HT-29 (cell line): ENCODE measurements around the gene TRPV5. TPM values are rescaled to one million over a fixed set of nuclear protein-coding genes. Genes with fewer than 3 reads are reported as not detected.

Experiments used
- DNase-seq: peaks from one replicate; pipeline ENCODE4 v3.0.0-alpha.2; 2015; ENCODE audit warnings: low spot score
- total RNA-seq: library from RNA; depleted of rRNA; stranded (reverse); fragments of >200 nt; shearing (Covaris generic); gene quantifications from 2 replicates; pipeline ENCODE4 v1.2.3, GENCODE V29; 2014

TRPV5 gene
- total RNA-seq, 1 experiment from 2014 or later = not detected

DNA sequence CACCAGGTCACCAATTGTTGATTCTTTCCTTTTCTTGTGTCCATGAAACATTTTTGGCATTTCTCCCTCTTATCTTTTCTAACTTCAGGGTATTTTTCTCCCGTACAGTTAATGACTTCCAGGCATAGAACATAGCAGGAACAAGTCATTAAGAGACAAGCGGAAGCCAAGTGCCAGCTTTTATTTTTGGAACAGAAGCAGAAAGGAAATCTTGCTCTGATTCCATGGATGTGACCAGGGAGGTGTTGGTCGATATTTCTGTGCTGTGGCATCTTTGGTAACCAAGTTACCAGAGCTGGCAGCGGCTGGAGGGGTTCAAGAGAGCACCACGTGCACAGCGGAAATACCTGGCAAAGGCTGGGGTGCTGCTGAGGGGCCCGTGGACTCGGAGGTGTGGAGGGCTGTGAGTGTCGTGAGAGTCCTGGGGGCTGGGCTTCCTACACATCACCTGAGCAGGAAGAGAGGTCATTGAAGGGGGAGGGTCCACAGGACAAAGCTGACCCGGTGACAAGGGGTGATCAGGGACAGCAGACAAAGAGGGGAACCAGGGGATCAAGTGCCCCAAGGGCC, 7.5 kb upstream of the TRPV5 start:
- DNase-seq = no peak

- DNase-seq = peak; percentile 79
Observed at GRCh38 chr7:142939226-142939910, 5.8 kb upstream of the TRPV5 start, which contains the start of gene LLCFC1. LLCFC1 (plus strand) TSS chr7:142939484; CDS start chr7:142939622, 138 bp downstream.

DNA sequence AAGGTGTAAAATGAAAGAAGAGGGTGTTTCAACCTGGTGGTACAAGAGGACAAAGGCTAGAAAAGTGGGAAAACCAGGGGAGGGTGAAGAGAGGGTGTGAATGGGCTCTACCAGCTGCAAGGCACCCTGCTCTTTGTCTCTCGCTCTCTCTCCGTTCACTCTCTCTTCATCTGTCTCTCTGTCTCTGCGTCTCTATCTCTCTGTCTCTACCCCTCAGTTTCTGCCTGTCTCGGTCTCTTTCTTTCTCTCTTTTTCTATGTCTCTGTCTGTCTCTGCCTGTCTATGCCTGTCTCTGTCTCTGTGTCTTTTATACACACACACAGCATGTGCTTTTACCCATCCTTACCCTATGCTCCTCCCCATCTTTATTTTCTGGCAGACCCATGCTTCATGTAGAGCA, 5.1 kb upstream of the TRPV5 start:
- DNase-seq = no peak

DNA sequence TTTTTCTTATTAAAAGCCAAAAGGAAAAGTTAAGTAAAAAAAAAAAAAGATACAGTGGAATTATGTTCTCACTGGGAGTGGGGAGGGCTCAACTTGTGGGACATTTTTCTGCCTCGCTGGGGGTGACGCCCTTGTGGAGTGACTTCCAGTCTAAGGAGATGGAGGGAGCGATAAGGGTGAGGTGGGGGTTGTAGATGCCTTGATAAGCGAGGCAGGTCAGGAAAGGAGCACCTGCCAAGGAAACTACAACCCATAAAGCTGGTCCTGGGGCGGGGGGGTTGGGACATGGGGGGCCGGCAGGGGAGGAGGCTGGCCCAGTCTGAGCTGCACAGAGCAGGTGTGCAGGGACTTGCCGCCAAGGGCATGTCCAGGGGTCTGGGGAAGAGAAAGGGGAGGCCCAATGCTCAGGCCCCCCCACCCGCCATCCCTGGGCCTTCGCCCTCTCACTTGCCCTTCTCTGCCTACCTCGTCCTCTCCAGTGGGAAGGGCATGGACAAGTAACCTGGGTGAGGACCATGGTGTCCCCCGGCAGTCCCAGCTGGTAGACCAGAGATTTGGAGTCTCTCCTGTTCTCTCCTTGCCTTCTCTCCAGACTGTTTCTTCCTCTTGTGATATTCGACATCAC, 2.5 kb upstream of the TRPV5 start:
- DNase-seq = no peak

DNA sequence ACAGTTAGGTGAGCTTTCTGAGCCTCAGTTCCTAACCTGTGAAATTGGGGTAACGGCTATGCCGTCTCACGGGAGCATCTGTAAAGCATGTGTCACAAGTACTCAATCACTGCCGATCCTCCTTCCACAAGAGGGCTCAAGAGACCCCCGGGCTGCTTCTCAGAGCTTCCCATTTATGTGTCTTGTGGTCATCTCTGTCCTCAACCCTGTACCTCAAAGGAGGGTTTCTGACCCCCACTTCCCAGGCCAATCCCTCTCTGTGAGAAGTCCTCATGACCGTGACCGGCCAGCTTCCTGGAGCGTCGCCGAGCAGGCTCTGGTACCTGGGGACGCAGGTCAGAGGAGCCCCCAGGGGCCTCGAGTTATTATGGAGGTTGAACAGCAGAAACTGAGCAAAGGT, 510 bp upstream of the TRPV5 start:
- no peak for DNase-seq

DNA sequence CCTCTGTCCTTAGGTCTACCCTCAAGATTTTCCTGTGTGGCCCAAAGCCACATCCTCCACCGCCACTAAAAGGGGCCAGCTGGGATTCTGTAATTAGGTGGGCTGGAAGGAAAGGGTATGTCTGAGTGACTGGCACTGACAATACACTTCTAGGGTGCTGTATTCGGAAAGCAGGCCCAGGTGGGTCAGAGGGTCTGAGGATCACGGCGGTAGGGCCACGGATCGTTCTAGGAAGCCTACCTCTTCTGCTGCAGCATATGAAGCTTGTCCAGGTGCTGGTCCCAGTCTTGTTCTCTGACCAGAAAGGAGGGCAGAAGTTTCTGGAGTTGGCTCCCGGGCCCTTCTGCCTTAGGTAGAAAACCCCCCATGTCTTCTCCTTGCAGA, 462 bp downstream of the TRPV5 start:
- no peak for DNase-seq

DNA sequence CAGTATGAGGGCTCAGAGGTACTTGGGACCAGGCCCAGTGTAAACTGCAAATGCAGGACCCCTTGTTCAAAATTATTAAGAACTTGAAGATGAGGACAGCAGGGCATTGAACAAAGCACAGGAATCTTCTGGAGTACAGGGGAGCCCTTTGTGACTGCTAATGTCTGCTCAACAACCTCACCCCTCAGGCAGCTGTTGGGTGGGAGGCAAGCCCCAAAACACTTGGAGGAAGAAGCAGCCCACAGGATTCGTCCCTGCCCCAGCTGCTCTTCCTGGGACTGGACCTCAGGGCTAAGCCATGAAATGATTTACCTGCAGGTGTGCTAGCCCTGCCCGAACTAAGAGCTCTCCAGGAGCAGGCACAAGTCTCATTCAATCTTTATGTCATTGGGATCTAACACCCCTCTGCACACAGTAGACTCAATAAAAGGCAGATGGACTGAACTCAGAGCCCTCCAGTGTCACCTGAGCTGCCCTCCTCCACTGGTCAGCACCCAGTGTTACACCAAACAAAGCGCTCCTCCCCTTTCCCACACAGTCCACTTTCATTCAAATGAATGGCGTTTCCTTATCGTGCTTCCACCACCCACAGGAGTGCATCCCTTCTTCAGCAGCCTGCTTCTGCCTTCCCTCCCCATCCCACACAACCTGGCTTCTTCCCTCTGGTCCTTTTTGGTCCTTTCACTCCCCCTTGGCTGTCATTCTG, 1.0 kb downstream of the TRPV5 start:
- no peak for DNase-seq

DNA sequence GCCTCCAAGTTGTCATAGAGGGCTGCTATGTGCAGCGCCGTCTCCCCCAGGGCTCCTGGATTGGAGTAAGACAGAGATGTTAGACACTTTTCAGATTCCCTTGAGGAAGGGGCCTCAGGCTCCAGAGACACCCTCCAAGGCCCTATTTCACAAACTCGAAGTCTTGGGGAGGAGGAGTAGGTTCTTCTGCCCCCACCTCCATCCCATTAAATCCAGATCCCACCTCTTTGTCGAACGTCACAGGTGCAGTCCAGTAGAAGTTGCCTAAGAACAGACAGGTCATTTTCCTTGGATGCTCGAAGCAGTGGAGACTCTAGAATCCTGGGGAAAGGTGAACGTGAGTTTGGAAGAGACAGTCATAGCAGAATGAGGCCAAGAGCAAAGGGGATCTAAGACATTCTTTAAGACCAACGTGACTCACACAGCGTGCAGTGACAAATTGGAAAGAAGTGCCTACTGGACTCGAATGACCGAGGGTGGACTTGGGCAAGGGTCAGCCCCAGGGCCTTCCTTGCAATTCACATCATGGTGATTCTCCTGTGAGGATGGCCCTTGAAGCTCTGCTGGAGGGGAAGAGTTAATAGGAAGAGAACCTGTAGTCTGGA, 3.3 kb downstream of the TRPV5 start:
- no peak for DNase-seq

GRCh38 chr7:142927949-142928348, 5.6 kb downstream of the TRPV5 start:
- DNase-seq = no peak

DNA sequence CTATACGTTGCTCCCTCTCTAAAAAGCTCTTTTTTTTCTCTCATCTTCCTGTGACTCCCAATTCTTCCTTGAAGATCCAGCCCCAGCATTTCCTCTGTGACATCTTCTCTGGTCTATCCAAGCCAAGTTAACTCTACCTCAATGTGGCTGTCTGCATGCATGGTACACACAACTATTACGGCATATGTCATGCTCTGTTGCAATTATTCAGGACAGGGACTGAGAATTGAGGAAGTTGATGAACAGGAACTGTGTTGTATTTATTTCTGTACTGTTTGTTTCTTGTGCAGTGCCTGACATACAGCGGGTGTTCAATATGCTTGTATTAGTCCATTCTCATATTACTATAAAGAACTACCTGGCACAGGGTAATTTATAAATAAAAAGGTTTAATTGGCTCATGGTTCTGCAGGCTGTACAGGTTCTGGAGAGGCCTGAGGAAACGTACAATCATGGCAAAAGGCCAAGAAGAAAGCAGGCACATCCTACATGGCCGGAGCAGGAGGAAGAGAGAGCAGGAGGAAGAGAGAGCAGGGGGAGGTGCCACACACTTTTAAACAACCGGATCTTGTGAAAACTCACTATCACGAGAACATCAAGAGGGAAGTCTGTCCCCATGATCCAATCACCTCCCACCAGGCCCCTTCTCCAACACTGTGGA, 6.3 kb downstream of the TRPV5 start:
- no peak for DNase-seq

DNA sequence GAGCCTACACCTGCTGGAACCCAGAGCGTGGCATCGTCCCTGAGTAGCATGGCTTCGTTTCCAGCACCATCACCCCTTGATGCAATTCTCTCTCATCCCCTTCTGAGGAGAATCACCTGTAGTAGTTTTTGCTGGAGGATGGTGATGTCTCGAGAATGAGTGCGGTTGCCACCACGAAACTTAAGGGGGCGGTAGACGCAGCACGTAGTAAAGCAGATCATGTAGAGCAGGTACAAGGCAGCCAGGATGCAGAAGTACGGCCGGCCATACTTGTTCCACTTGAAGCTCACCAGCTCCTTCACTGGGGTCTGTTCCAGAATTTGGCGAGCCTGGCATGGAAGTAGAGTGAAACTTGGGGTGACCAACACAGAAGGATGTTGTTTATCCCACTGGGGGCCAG, 8.1 kb downstream of the TRPV5 start:
- DNase-seq = no peak

DNA sequence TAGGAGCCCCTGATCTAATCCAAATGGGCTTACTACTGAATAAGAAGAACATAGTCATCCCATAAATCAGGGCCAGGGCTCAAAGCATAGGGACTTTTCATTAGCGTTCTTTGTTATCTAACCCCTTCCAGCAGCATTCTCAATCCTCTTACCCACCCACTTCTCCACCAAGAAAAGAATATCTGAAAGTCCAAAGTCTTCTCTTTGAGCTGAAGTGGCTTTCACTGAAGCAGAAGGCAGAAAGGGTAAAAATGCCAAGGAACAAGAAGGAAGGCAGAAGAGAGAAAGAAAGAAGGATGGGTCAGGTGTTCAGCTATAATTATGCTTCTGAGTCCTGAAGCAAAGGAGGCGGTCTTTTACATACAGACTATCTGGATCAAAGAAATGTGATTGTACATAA, 10.2 kb downstream of the TRPV5 start:
- peak; percentile 72 for DNase-seq

GRCh38 chr7:142919656-142920055, 13.9 kb downstream of the TRPV5 start:
- DNase-seq = no peak

- no peak for DNase-seq
Observed at GRCh38 chr7:142918901-142919300, 14.6 kb downstream of the TRPV5 start.

- DNase-seq = no peak
Observed at GRCh38 chr7:142917447-142917846, 16.1 kb downstream of the TRPV5 start.

GRCh38 chr7:142916508-142916907, 17.0 kb downstream of the TRPV5 start:
- DNase-seq = no peak

DNA sequence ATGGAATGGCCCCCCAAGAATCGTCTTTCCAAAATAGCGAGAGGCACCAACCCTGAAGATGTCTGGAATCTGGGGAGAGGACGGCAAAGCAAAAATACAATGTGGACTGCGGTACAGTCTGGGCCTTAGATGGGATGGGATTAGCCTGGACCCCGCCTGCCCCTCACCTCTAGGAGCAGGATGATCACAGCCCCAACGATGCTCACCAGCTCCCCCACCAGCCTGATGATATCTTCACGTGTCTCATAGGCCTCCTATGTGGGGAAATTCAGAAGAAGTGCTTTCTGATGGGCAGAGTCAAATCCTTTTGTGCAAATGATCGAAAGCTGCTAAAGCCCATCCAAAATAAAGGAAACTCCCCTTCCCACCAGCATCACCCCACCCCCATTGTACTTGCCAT, 18.2 kb downstream of the TRPV5 start:
- DNase-seq = no peak

- peak; percentile 53 for DNase-seq
Observed at GRCh38 chr7:142914121-142914520, 19.4 kb downstream of the TRPV5 start.

DNA sequence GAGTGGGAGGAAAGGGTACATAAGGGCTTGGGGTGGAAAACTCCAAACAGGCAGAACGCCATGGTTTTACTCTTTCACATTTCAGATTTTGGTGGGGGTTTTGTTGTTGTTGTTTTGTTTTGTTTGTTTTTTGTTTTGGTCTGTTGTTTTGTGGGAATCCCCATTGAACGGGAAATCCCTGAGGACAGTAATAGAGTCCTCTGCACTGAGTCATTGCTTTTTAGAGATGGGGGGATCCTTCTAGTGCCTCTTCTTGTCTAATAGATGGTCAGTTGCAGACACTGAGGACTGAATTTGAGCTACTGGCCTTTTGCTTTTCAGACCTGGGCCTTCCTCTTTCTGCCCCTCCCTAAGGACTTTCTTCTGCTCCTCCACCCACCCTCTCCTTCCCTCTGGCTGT, 20.0 kb downstream of the TRPV5 start:
- no peak for DNase-seq

DNA sequence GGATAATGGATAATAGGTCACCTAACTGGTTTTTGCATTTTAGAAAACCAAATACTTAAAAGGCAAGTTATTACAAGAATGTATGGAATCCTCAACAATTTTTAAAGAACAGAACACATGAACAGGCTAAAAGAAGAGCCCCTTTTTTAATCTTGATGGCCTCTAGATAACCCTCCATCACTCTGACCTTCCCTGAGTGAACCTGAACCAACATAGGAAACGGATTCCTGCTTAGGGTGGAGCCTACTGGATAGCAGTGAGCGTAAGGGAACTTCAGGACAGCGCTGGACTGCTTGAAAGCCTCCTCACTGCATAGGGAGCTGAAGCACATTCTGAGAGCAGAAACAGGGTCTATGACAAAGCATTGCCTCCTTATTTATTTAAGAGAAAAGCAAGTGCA, 20.5 kb downstream of the TRPV5 start:
- peak; percentile 84 for DNase-seq

- no peak for DNase-seq
Observed at GRCh38 chr7:142910481-142910880, 23.1 kb downstream of the TRPV5 start.

- DNase-seq = peak; percentile 86
Observed at GRCh38 chr7:142910031-142910433, 23.5 kb downstream of the TRPV5 start.
